H1 (cell line): ENCODE measurements around the gene CHST4. TPM values are rescaled to one million over a fixed set of nuclear protein-coding genes. Genes with fewer than 3 reads are reported as not detected.

Experiments used
- CHD7 ChIP-seq: fragments of 300-600 bp; sonication (generic); IDR thresholded peaks from 2 replicates; pipeline ENCODE4 v1.7.1; 2012; ENCODE audit warnings: low read length, moderate library complexity, mild to moderate bottlenecking, inconsistent platforms; ENCODE audit not compliant: insufficient replicate concordance
- CTCF ChIP-seq, 3 experiments: IDR thresholded peaks; 1 replicate in 2 of 3; 2 replicates in 1 of 3; pipeline versions ENCODE4 v1.5.1 to v1.6.1; 2011; ENCODE audit warnings: low read length in 3 of 3, mild to moderate bottlenecking in 3 of 3, inconsistent platforms in 2 of 3, low read depth in 1 of 3, moderate library complexity in 1 of 3; ENCODE audit not compliant: insufficient read depth in 1 of 3; ENCODE audit errors: control extremely low read depth in 1 of 3
- FOSL1 ChIP-seq: IDR thresholded peaks from 2 replicates; pipeline ENCODE4 v1.6.1; 2011; ENCODE audit warnings: mild to moderate bottlenecking, low read depth, low read length, moderate library complexity; ENCODE audit not compliant: insufficient read depth
- HDAC6 ChIP-seq: IDR thresholded peaks from one replicate; pipeline ENCODE4 v1.7.1; 2012; ENCODE audit warnings: low read depth, mild to moderate bottlenecking, inconsistent platforms, low read length, moderate library complexity
- JUND ChIP-seq: IDR thresholded peaks from 2 replicates; pipeline ENCODE4 v1.6.1; 2011; ENCODE audit warnings: mild to moderate bottlenecking, improper control_type of control experiment, low read length
- TAF1 ChIP-seq: IDR thresholded peaks from 2 replicates; pipeline ENCODE4 v1.6.1; 2011; ENCODE audit warnings: mild to moderate bottlenecking, low read depth, low read length
- TAF7 ChIP-seq: optimal IDR thresholded peaks from 2 replicates; pipeline ENCODE3; 2011; ENCODE audit warnings: low read depth, mild to moderate bottlenecking, inconsistent platforms, low read length, moderate library complexity, borderline replicate concordance
- polyA plus RNA-seq, 7 experiments: library from polyadenylated mRNA; depleted of rRNA in 3 of 7; stranded (reverse) in 5 of 7; unstranded in 2 of 7; fragments of >200 nt in 5 of 7; fragments of 200-250 nt in 2 of 7; gene quantifications; 1 replicate in 5 of 7; 2 replicates in 1 of 7; 4 replicates in 1 of 7; pipeline versions ENCODE4 v1.2.1 to v1.2.3, GENCODE V29; 2011 to 2013; ENCODE audit warnings: missing spikeins in 2 of 7, mixed read lengths in 2 of 7
- total RNA-seq: library from RNA; stranded (reverse); fragmentation: NEBNext Ultra II Directional; extraction: Animal tissue kit (Norgen Biotek cat#: 25700); gene quantifications from 2 replicates; pipeline ENCODE4 v1.2.1, GENCODE V29; 2021

CHST4 gene
- total and polyA plus RNA-seq, 2 of the 8 experiments (the other 6 are each of a cell fraction or from before 2014, with no cell fraction given), result 12.1 to 14.6 TPM

GRCh38 chr16:71565812-71566700, 39.8 kb downstream of the CHST4 start (continued):
- no peak for TF ChIP-seq CHD7
- TF ChIP-seq FOSL1, result no peak
- TF ChIP-seq TAF1, result no peak
- TF ChIP-seq JUND, result no peak
- no peak for TF ChIP-seq HDAC6
- no peak for TF ChIP-seq CTCF (IDR thresholded peaks at IDR 0.05; ENCODE audit: control extremely low read depth in 1 of 3, insufficient read depth in 1 of 3, low read depth in 1 of 3, low read length in 3 of 3)
- no peak for TF ChIP-seq TAF7
